Stomach (tissue), 9 donors: ENCODE measurements around the gene ATP5F1E. TPM values are rescaled to one million over a fixed set of nuclear protein-coding genes. Genes with fewer than 3 reads are reported as not detected.

ENCODE experiments used
- DNase-seq, 2 donors: peaks; one replicate each; pipeline versions ENCODE4 v3.0.0 to v3.0.0-alpha.2; 2013 to 2019
- H3K27ac ChIP-seq, 5 donors: fragments of 200-600 bp in 4 of 5; sonication (generic) in 4 of 5; one replicate each; pipeline ENCODE4 v1.5.1; 2013 to 2019; ENCODE audit warnings: mild to moderate bottlenecking in 1 of 5, moderate library complexity in 1 of 5
- H3K27me3 ChIP-seq, 3 donors: fragments of 200-600 bp; sonication (generic); one replicate each; pipeline ENCODE4 v1.5.1; 2017 to 2019; ENCODE audit warnings: mixed run types in 1 of 3
- H3K36me3 ChIP-seq, 4 donors: fragments of 200-600 bp; sonication (generic); 1 replicate in 3 of 4; 2 replicates in 1 of 4; pipeline ENCODE4 v1.5.1; 2016 to 2019
- H3K4me1 ChIP-seq, 4 donors: fragments of 200-600 bp; sonication (generic); one replicate each; pipeline ENCODE4 v1.5.1; 2016 to 2019
- H3K4me3 ChIP-seq, 4 donors: fragments of 200-600 bp; sonication (generic) in 3 of 4; one replicate each; pipeline ENCODE4 v1.5.1; 2016 to 2019; ENCODE audit warnings: mild to moderate bottlenecking in 1 of 4
- H3K9me3 ChIP-seq, 4 donors: fragments of 200-600 bp; sonication (generic); one replicate each; pipeline ENCODE4 v1.5.1; 2016 to 2019
- EP300 ChIP-seq: sonication (generic); formaldehyde crosslinking; IDR thresholded peaks from one replicate; pipeline ENCODE4 v1.6.1; 2017; ENCODE audit warnings: antibody characterized with exemption
- POLR2A ChIP-seq, 4 donors: fragments of 450-650 bp; IDR thresholded peaks; one replicate each; pipeline ENCODE4 v1.6.1; 2016; ENCODE audit warnings: antibody characterized with exemption in 4 of 4, control low read depth in 2 of 4, mild to moderate bottlenecking in 1 of 4, moderate library complexity in 1 of 4
- POLR2AphosphoS5 ChIP-seq, 3 donors: sonication (generic); formaldehyde crosslinking; IDR thresholded peaks; one replicate each; pipeline ENCODE4 v1.6.1; 2016; ENCODE audit warnings: antibody characterized with exemption in 3 of 3
- WGBS, 5 donors: extraction: QIAGEN DNeasy Blood & Tissue Kit in 3 of 5; methylation state at CpG; one replicate each; pipeline versions ENCODE4 v1.1.5 to v1.1.7; 2013 to 2018; 5-methylcytosine and 5-hydroxymethylcytosine counted together
- intact Hi-C: fragments of 100-400 bp; cut with DNase I; formaldehyde crosslinking; loops from one replicate; pipeline ENCODE4 v1.15.1; 2023; ENCODE audit warnings: low total_unique reads
- polyA plus RNA-seq, 3 donors: library from polyadenylated mRNA; stranded (reverse); fragments of 200-250 nt; gene quantifications; one replicate each; pipeline ENCODE4 v1.2.3, GENCODE V29; 2013
- total RNA-seq, 5 donors: library from RNA; depleted of rRNA; stranded (reverse); fragments of >200 nt; gene quantifications; one replicate each; pipeline versions ENCODE4 v1.1.0 to v1.2.3, GENCODE V29; 2014 to 2016
- TF ChIP-seq, protein P1 (sequence below), 7 experiments: fragments of 450-650 bp in 4 of 7; fragments of 200-600 bp in 3 of 7; sonication (generic) in 3 of 7; IDR thresholded peaks; one replicate each; pipeline ENCODE4 v1.5.1; 2016 to 2019; ENCODE audit warnings: antibody characterized with exemption in 7 of 7, control low read depth in 2 of 7, mild to moderate bottlenecking in 1 of 7
- donor health status: healthy with polysubstance abuse.
- donor health status: Bipolar disorder and iron deficiency.
- donor health status: healthy.

The ATP5F1E gene
- total and polyA plus RNA-seq, 8 donors: 20.4 to 101 (median 43.9) TPM

DNA sequence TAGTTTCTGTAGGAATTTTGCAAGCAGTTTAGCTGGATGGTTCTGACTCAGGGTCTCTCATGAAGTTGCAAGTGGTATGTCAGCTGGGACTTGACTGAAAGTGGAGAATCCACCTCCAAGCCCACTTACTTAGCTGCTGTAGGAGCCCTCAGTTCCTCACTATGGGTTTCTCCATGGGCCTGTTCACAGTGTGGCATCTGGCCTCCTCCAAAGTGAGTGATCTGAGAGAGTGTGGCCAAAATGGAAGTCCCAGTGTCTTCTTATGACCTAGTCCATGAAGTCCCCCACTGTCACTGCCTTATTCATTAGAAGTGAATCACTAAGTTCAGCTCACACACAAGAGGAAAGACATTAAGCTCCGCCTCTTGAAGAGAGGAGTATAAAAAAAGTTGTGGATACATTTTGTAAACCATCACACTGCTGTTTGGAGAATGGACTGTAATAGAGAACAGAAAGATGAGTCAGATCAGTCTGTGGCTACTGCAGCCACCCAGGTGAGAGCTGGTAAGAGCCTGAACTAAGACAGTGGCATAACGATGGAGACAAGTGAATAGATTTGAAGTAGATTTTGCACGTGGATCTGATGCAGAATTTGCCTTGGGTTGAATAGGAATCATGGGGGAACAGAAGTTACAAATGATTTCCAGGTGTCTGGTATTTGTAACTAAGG lies 55.9 kb downstream of the ATP5F1E start:
- no peak for TF ChIP-seq POLR2A (IDR thresholded peaks at IDR 0.05)
- TF ChIP-seq EP300: no peak
- TF ChIP-seq POLR2AphosphoS5 (IDR thresholded peaks at IDR 0.05): no peak
- TF ChIP-seq, protein P1, sequence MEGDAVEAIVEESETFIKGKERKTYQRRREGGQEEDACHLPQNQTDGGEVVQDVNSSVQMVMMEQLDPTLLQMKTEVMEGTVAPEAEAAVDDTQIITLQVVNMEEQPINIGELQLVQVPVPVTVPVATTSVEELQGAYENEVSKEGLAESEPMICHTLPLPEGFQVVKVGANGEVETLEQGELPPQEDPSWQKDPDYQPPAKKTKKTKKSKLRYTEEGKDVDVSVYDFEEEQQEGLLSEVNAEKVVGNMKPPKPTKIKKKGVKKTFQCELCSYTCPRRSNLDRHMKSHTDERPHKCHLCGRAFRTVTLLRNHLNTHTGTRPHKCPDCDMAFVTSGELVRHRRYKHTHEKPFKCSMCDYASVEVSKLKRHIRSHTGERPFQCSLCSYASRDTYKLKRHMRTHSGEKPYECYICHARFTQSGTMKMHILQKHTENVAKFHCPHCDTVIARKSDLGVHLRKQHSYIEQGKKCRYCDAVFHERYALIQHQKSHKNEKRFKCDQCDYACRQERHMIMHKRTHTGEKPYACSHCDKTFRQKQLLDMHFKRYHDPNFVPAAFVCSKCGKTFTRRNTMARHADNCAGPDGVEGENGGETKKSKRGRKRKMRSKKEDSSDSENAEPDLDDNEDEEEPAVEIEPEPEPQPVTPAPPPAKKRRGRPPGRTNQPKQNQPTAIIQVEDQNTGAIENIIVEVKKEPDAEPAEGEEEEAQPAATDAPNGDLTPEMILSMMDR (IDR thresholded peaks at IDR 0.05): no peak
- H3K27me3 ChIP-seq: no peaks in the 10 kb centered on the region
- intact Hi-C loops: no loop called here
- no peak overlapping the region for H3K4me3 ChIP-seq
- H3K27ac ChIP-seq: no peak overlapping the region
- peaks cover 0 to 4% (median 2%) of the 10 kb centered on the region in 4 donors for H3K4me1 ChIP-seq
- peaks cover 0 to 19% (median 13%) of the 10 kb centered on the region in 4 donors for H3K9me3 ChIP-seq
- WGBS, 5 donors: 86 to 94% (median 91%) methylated on average over 3 of the region's 3 CpGs
- H3K36me3 ChIP-seq: no peaks in the 10 kb centered on the region
- DNase-seq: no peak

Other genes with a start within 250 kb of the ATP5F1E start
- gene GNAS-AS1, start 181.4 kb downstream of the ATP5F1E start, total RNA-seq: 10 to 100 TPM in 1 of 5 donors, 1 to 10 TPM in 1, under 1 TPM in 1, not detected in 2; 0.92 to 45.5 (median 2.6) TPM
- gene GNAS-AS1, start 181.4 kb downstream of the ATP5F1E start, polyA plus RNA-seq: under 1 TPM in 1 of 3 donors, not detected in 2; 0.15 TPM
- 1,000 to 10,000 TPM in 1 of 5 donors, 100 to 1,000 TPM in 4; 306 to 1,010 (median 502) TPM for gene GNAS, start 179.6 kb downstream of the ATP5F1E start, total RNA-seq
- 100 to 1,000 TPM; 794 to 911 (median 842) TPM for gene GNAS, start 179.6 kb downstream of the ATP5F1E start, polyA plus RNA-seq
- gene NELFCD, start 51.1 kb downstream of the ATP5F1E start, total RNA-seq: 10 to 100 TPM; 20.9 to 59.5 (median 41.1) TPM
- 10 to 100 TPM; 34.7 to 47.5 (median 41.4) TPM for gene NELFCD, start 51.1 kb downstream of the ATP5F1E start, polyA plus RNA-seq
- 100 to 1,000 TPM in 1 of 5 donors, 10 to 100 TPM in 4; 35.3 to 134 (median 56.9) TPM for gene CTSZ, start 25.1 kb downstream of the ATP5F1E start, total RNA-seq
- 10 to 100 TPM; 41.7 to 59.1 (median 55.5) TPM for gene CTSZ, start 25.1 kb downstream of the ATP5F1E start, polyA plus RNA-seq
- gene TUBB1, start 12.9 kb downstream of the ATP5F1E start, total RNA-seq: under 1 TPM in 1 of 5 donors, not detected in 4; 0.55 TPM
- under 1 TPM in 2 of 3 donors, not detected in 1; 0.03 to 0.12 TPM for gene TUBB1, start 12.9 kb downstream of the ATP5F1E start, polyA plus RNA-seq
- gene PRELID3B, start 10.5 kb upstream of the ATP5F1E start, total RNA-seq: 100 to 1,000 TPM in 1 of 5 donors, 10 to 100 TPM in 4; 35.7 to 322 (median 72.7) TPM
- gene PRELID3B, start 10.5 kb upstream of the ATP5F1E start, polyA plus RNA-seq: 10 to 100 TPM; 20.0 to 65.8 (median 31.3) TPM
- 1 to 10 TPM in 3 of 5 donors, under 1 TPM in 1, not detected in 1; under 0.01 to 2.9 (median 1.2) TPM for gene ZNF831, start 131.5 kb upstream of the ATP5F1E start, total RNA-seq
- under 1 TPM; 0.06 to 0.31 (median 0.15) TPM for gene ZNF831, start 131.5 kb upstream of the ATP5F1E start, polyA plus RNA-seq